ENCODE measurements around the gene KASH5. TPM values are rescaled to one million over a fixed set of nuclear protein-coding genes. Genes with fewer than 3 reads are reported as not detected.

KASH5 gene
- total RNA-seq, 1 donor from 2014 or later = not detected

DNA sequence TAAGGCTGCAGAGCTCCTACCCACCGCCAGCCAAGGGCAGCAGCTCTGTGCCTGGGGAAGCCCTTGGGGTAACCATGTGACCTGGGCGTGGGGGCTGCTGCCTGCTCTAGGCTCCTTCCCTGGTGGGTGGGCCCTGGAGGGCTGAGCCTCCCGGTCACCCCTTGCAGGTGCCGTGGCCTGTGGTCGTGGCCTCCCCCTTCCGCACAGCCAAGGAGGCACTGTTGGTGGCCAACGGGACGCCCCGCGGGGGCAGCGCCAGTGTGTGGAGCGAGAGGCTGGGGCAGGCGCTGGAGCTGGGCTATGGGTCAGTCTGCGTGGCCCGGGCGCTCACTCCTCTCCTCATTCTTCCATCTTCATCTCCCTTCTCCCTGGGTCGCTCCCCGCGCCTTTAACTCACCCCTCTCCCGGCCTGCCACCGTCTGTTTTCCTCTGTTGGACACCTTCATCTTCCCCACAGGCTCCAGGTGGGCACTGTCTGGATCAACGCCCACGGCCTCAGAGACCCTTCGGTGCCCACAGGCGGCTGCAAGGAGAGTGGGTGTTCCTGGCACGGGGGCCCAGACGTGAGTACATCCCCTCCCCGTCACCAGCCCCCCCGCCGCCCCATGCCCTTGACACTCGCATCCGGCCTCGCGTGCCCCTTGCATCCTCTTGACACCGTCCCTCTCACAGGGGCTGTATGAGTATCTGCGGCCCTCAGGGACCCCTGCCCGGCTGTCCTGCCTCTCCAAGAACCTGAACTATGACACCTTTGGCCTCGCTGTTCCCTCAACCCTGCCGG is 76.1 kb downstream of the KASH5 start:
- Mint-ChIP-seq H3K36me3 (ENCODE audit: insufficient read depth) (peaks cover 6% of the 10 kb centered on the region), H3K9me3 (ENCODE audit: low read depth) (no peaks in the 10 kb centered on the region), H3K27ac (no peak overlapping the region), H3K4me1 (ENCODE audit: low read depth) (no peaks in the 10 kb centered on the region), H3K4me3 (ENCODE audit: low read depth) (no peak overlapping the region), H3K27me3 (no peaks in the 10 kb centered on the region)
- no peak for DNase-seq (ENCODE audit: low spot score, unreplicated experiment)
- TF ChIP-seq, protein P1, sequence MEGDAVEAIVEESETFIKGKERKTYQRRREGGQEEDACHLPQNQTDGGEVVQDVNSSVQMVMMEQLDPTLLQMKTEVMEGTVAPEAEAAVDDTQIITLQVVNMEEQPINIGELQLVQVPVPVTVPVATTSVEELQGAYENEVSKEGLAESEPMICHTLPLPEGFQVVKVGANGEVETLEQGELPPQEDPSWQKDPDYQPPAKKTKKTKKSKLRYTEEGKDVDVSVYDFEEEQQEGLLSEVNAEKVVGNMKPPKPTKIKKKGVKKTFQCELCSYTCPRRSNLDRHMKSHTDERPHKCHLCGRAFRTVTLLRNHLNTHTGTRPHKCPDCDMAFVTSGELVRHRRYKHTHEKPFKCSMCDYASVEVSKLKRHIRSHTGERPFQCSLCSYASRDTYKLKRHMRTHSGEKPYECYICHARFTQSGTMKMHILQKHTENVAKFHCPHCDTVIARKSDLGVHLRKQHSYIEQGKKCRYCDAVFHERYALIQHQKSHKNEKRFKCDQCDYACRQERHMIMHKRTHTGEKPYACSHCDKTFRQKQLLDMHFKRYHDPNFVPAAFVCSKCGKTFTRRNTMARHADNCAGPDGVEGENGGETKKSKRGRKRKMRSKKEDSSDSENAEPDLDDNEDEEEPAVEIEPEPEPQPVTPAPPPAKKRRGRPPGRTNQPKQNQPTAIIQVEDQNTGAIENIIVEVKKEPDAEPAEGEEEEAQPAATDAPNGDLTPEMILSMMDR (IDR thresholded peaks at IDR 0.05; ENCODE audit: unreplicated experiment) = no peak

DNA sequence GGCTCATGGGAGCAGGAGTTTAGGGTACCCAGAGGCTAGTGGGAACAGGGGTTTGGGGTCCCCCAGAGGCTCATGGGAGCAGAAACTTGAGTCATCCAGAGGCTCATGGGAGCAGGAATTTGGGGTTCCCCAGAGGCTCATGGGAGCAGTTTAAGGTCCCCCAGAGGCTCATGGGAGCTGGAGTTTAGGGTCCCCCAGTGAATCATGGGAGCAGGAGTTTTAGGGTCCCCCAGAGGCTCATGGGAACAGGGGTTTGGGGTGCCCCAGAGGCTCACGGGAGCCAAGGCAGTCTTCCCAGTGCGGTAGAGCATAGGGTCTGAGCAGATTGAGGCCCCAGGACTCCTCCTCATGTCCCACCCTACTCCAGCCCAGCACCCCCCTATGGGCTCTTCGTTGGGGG is 77.3 kb downstream of the KASH5 start:
- TF ChIP-seq, protein P1 (IDR thresholded peaks at IDR 0.05; ENCODE audit: unreplicated experiment) = no peak
- no peak overlapping the region for H3K27ac Mint-ChIP-seq
- H3K9me3 Mint-ChIP-seq (ENCODE audit: low read depth) = no peaks in the 10 kb centered on the region
- H3K27me3 Mint-ChIP-seq = no peaks in the 10 kb centered on the region
- no peak for DNase-seq (ENCODE audit: low spot score, unreplicated experiment)
- peaks cover 6% of the 10 kb centered on the region for H3K36me3 Mint-ChIP-seq (ENCODE audit: insufficient read depth)
- no peak overlapping the region for H3K4me3 Mint-ChIP-seq (ENCODE audit: low read depth)
- H3K4me1 Mint-ChIP-seq (ENCODE audit: low read depth) = no peaks in the 10 kb centered on the region

Other genes with a start within 250 kb of the KASH5 start
- gene HRC, start 232.9 kb upstream of the KASH5 start, total RNA-seq = 1.6 and 2.1 TPM in 2 replicates
- gene TRPM4, start 230.5 kb upstream of the KASH5 start, total RNA-seq = 16.9 and 17.7 TPM in 2 replicates
- 10.5 and 11.8 TPM in 2 replicates for gene SLC6A16, start 63.1 kb upstream of the KASH5 start, total RNA-seq
- gene CD37, start 52.8 kb upstream of the KASH5 start, total RNA-seq = not detected in 2 replicates
- gene TEAD2, start 25.8 kb upstream of the KASH5 start, total RNA-seq = 226 and 235 TPM in 2 replicates
- 3.6 and 5.2 TPM in 2 replicates for gene DKKL1, start 24.4 kb upstream of the KASH5 start, total RNA-seq
- not detected in 2 replicates for gene PTH2, start 35.2 kb downstream of the KASH5 start, total RNA-seq
- not detected in 2 replicates for gene GFY, start 37.1 kb downstream of the KASH5 start, total RNA-seq
- 0.29 TPM in 2 replicates for gene SLC17A7, start 53.3 kb downstream of the KASH5 start, total RNA-seq
- 125 TPM in 2 replicates for gene PIH1D1, start 63.6 kb downstream of the KASH5 start, total RNA-seq
- 44.2 and 46.0 TPM in 2 replicates for gene ALDH16A1, start 65.0 kb downstream of the KASH5 start, total RNA-seq
- 0.96 and 1.1 TPM in 2 replicates for gene FLT3LG, start 86.0 kb downstream of the KASH5 start, total RNA-seq
- gene RPL13A, start 99.4 kb downstream of the KASH5 start, total RNA-seq = 2,665 and 2,783 TPM in 2 replicates
- 2,272 and 2,377 TPM in 2 replicates for gene RPS11, start 108.2 kb downstream of the KASH5 start, total RNA-seq
- 153 and 169 TPM in 2 replicates for gene FCGRT, start 124.4 kb downstream of the KASH5 start, total RNA-seq
- 43.4 and 58.0 TPM in 2 replicates for gene RCN3, start 139.8 kb downstream of the KASH5 start, total RNA-seq
- gene NOSIP, start 192.3 kb downstream of the KASH5 start, total RNA-seq = 75.0 and 82.1 TPM in 2 replicates
- 6.8 and 8.3 TPM in 2 replicates for gene PRRG2, start 193.1 kb downstream of the KASH5 start, total RNA-seq
- gene PRR12, start 202.9 kb downstream of the KASH5 start, total RNA-seq = 61.2 and 64.5 TPM in 2 replicates

Measured in progenitor cell of endocrine pancreas (in vitro differentiated cells).